ENCODE data around the gene TPM2. TPM values are rescaled to one million over a fixed set of nuclear protein-coding genes. Genes with fewer than 3 reads are reported as not detected.

TPM2 gene
- polyA plus RNA-seq, 1 donor = 463 TPM

DNA sequence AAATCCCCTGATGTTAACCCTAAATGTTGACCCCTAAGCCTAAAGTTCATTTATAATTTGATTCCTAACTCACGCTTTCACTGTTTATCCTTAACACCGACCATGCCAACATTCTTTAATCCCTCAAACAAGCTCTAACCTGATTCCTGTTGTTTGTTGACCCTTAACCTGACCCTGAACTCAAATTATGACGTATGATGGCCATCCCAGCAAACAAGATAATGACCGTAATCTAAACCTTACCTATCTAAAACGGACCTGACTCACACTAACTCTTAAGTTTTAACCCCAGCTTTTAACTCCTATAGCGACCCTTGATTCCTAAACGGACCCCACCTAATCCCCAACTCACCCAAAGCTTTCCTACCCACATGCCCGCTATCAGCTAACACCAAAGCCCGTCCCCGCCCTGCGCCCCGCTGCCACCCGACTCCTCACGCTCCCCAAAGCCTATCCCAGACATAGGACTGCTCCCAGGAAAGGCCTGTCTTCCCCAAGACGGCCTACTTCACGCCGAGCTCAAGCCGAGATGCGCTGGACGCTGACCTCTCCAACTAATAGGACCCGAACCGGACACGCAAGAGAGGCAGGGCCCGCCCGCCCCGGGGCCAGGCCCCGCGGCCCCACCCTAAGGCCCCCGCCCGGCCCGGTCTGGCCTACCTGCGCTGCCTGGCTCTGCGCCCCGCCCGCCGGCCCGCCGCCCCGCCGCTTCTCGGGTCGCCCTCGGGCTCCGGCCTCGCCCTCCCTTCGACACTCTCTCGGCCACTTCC, 41.9 kb upstream of the TPM2 start:
- H3K27ac ChIP-seq (ENCODE audit: low read length) = peak overlapping the region; percentile 93
- no CpG with 5 or more reads among the region's 47 CpGs for WGBS (ENCODE audit: insufficient coverage, low lambda C conversion rate)
- peak overlapping the region; percentile 69 for H3K4me3 ChIP-seq (ENCODE audit: low read length)
- DNase-seq = no peak
- no peaks in the 10 kb centered on the region for H3K9me3 ChIP-seq (ENCODE audit: control insufficient read depth, low read depth, low read length)
- peaks cover 49% of the 10 kb centered on the region for H3K4me1 ChIP-seq (ENCODE audit: control insufficient read depth, insufficient read depth, low read length)
- no peaks in the 10 kb centered on the region for H3K27me3 ChIP-seq (ENCODE audit: control insufficient read depth, insufficient read depth, low read length)
- peaks cover 20% of the 10 kb centered on the region for H3K36me3 ChIP-seq (ENCODE audit: control insufficient read depth, insufficient read depth, low read length)

- Histone ChIP-seq H3K4me1 (ENCODE audit: control insufficient read depth, insufficient read depth, low read length) (peaks cover 52% of the 10 kb centered on the region), H3K27ac (ENCODE audit: low read length) (peak overlapping the region; percentile 93), H3K36me3 (ENCODE audit: control insufficient read depth, insufficient read depth, low read length) (peaks cover 10% of the 10 kb centered on the region), H3K9me3 (ENCODE audit: control insufficient read depth, low read depth, low read length) (no peaks in the 10 kb centered on the region), H3K4me3 (ENCODE audit: low read length) (peak overlapping the region; percentile 69), H3K27me3 (ENCODE audit: control insufficient read depth, insufficient read depth, low read length) (no peaks in the 10 kb centered on the region)
- WGBS (ENCODE audit: insufficient coverage, low lambda C conversion rate) = 75% methylated on average over 2 of the region's 2 CpGs
- DNase-seq = no peak
Observed at GRCh38 chr9:35730486-35730854, 40.7 kb upstream of the TPM2 start.

GRCh38 chr9:35729700-35730485, 40.2 kb upstream of the TPM2 start:
- WGBS (ENCODE audit: insufficient coverage, low lambda C conversion rate) = 29% methylated on average over 1 of the region's 6 CpGs
- Histone ChIP-seq H3K27ac (ENCODE audit: low read length) (peak overlapping the region; percentile 69), H3K36me3 (ENCODE audit: control insufficient read depth, insufficient read depth, low read length) (peaks cover 10% of the 10 kb centered on the region), H3K27me3 (ENCODE audit: control insufficient read depth, insufficient read depth, low read length) (no peaks in the 10 kb centered on the region), H3K9me3 (ENCODE audit: control insufficient read depth, low read depth, low read length) (no peaks in the 10 kb centered on the region), H3K4me1 (ENCODE audit: control insufficient read depth, insufficient read depth, low read length) (peaks cover 52% of the 10 kb centered on the region), H3K4me3 (ENCODE audit: low read length) (peak overlapping the region; percentile 0)
- DNase-seq = peak; percentile 29 to 50

DNA sequence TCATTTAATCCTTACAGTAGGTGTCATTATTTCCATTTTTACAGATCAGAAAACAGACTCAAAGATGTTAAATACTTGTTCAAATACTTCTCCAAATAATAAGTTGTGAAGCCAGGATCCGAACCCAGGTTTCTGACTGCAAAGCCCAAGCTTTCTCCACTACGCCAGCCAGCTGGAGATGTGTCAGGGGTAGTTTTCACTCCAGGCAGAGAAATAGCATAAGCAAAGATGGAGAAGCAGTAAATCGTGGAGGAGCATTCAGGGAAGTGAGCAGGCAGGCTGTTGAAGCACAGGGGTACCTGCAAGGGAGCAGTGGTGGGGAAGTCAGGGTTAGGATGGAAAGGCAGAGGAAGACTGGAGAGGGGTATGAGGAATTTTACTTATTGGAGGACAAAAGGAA, 39.4 kb upstream of the TPM2 start:
- Histone ChIP-seq H3K27me3 (ENCODE audit: control insufficient read depth, insufficient read depth, low read length) (no peaks in the 10 kb centered on the region), H3K4me1 (ENCODE audit: control insufficient read depth, insufficient read depth, low read length) (peaks cover 52% of the 10 kb centered on the region), H3K27ac (ENCODE audit: low read length) (peak overlapping the region; percentile 69), H3K36me3 (ENCODE audit: control insufficient read depth, insufficient read depth, low read length) (peaks cover 15% of the 10 kb centered on the region), H3K4me3 (ENCODE audit: low read length) (peak overlapping the region; percentile 0), H3K9me3 (ENCODE audit: control insufficient read depth, low read depth, low read length) (no peaks in the 10 kb centered on the region)
- WGBS (ENCODE audit: insufficient coverage, low lambda C conversion rate) = no CpG with 5 or more reads among the region's 3 CpGs
- no peak for DNase-seq

GRCh38 chr9:35728041-35728971, 38.6 kb upstream of the TPM2 start:
- peak; percentile 55 to 62 for DNase-seq
- Histone ChIP-seq H3K9me3 (ENCODE audit: control insufficient read depth, low read depth, low read length) (no peaks in the 10 kb centered on the region), H3K27ac (ENCODE audit: low read length) (peak overlapping the region; percentile 69), H3K27me3 (ENCODE audit: control insufficient read depth, insufficient read depth, low read length) (no peaks in the 10 kb centered on the region), H3K4me1 (ENCODE audit: control insufficient read depth, insufficient read depth, low read length) (peaks cover 44% of the 10 kb centered on the region), H3K4me3 (ENCODE audit: low read length) (no peak overlapping the region), H3K36me3 (ENCODE audit: control insufficient read depth, insufficient read depth, low read length) (peaks cover 23% of the 10 kb centered on the region)
- WGBS (ENCODE audit: insufficient coverage, low lambda C conversion rate) = 0% methylated on average over 1 of the region's 10 CpGs

DNA sequence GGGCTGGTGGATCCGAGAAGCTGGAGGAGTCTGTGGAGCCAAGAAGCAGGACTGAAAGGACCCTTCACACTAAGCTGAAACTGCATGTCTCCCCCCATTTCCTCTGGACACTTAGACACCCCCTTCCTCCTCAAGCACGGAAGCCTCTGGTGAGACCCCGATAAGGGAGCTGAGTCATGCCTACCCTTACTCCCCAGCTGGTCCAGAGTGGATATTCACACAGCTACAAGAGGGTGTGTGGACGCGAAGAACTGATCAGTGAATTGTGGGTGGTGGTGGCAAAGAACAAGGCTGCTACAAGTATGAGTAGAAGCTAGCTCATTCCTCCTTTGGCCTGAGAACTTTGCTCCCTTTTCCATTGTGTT, 37.9 kb upstream of the TPM2 start:
- WGBS (ENCODE audit: insufficient coverage, low lambda C conversion rate) = no CpG with 5 or more reads among the region's 5 CpGs
- DNase-seq = no peak
- peaks cover 28% of the 10 kb centered on the region for H3K36me3 ChIP-seq (ENCODE audit: control insufficient read depth, insufficient read depth, low read length)
- peak overlapping the region; percentile 69 for H3K27ac ChIP-seq (ENCODE audit: low read length)
- no peaks in the 10 kb centered on the region for H3K27me3 ChIP-seq (ENCODE audit: control insufficient read depth, insufficient read depth, low read length)
- H3K4me1 ChIP-seq (ENCODE audit: control insufficient read depth, insufficient read depth, low read length) = peaks cover 42% of the 10 kb centered on the region
- H3K4me3 ChIP-seq (ENCODE audit: low read length) = no peak overlapping the region
- H3K9me3 ChIP-seq (ENCODE audit: control insufficient read depth, low read depth, low read length) = no peaks in the 10 kb centered on the region

DNA sequence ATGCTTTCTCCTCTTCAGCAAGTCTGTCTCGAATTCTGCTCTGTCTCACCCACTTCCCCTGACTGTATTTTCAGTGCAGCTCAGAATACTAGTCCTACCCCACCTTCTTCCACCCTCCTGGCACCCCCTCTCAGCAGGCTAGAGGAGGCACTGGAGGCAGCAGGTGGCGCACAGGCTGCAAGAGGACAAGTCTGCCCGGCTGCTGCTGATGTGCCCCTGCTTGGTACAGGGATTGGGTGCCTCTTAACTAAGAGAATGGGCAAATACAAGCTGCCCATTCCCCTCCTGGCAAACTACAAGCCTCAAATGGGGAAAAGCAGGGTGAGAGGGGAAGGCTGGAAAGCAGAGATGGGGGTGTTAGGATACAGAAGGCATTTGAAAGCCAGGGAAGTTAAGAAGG, 37.2 kb upstream of the TPM2 start:
- Histone ChIP-seq H3K27ac (ENCODE audit: low read length) (peak overlapping the region; percentile 69), H3K36me3 (ENCODE audit: control insufficient read depth, insufficient read depth, low read length) (peaks cover 35% of the 10 kb centered on the region), H3K4me3 (ENCODE audit: low read length) (no peak overlapping the region), H3K9me3 (ENCODE audit: control insufficient read depth, low read depth, low read length) (no peaks in the 10 kb centered on the region), H3K4me1 (ENCODE audit: control insufficient read depth, insufficient read depth, low read length) (peaks cover 42% of the 10 kb centered on the region), H3K27me3 (ENCODE audit: control insufficient read depth, insufficient read depth, low read length) (no peaks in the 10 kb centered on the region)
- no CpG with 5 or more reads among the region's 3 CpGs for WGBS (ENCODE audit: insufficient coverage, low lambda C conversion rate)
- peak; percentile 26 to 35 for DNase-seq

DNA sequence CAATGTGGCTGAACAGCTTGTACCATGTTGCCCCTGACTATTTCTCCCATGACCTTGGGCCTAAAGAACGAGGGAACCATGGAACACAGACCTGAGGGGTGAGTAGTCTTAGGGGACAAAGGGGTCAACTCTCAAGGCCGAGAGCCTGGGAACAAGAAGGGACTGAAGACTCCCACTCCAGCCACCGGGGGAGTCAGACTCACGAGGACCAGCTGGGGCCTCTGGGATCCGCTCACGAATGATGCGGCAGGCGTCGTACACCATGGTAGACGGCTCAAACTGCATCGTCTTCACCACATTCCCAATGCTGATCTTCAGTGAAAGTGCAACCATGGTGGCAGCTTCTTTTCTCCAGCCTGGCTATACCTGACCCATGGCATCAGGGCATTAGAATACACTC, 35.6 kb upstream of the TPM2 start:
- H3K9me3 ChIP-seq (ENCODE audit: control insufficient read depth, low read depth, low read length) = no peaks in the 10 kb centered on the region
- peaks cover 50% of the 10 kb centered on the region for H3K36me3 ChIP-seq (ENCODE audit: control insufficient read depth, insufficient read depth, low read length)
- no peaks in the 10 kb centered on the region for H3K27me3 ChIP-seq (ENCODE audit: control insufficient read depth, insufficient read depth, low read length)
- no peak overlapping the region for H3K27ac ChIP-seq (ENCODE audit: low read length)
- WGBS (ENCODE audit: insufficient coverage, low lambda C conversion rate) = no CpG with 5 or more reads among the region's 11 CpGs
- DNase-seq = no peak
- H3K4me3 ChIP-seq (ENCODE audit: low read length) = no peak overlapping the region
- H3K4me1 ChIP-seq (ENCODE audit: control insufficient read depth, insufficient read depth, low read length) = peaks cover 37% of the 10 kb centered on the region

DNA sequence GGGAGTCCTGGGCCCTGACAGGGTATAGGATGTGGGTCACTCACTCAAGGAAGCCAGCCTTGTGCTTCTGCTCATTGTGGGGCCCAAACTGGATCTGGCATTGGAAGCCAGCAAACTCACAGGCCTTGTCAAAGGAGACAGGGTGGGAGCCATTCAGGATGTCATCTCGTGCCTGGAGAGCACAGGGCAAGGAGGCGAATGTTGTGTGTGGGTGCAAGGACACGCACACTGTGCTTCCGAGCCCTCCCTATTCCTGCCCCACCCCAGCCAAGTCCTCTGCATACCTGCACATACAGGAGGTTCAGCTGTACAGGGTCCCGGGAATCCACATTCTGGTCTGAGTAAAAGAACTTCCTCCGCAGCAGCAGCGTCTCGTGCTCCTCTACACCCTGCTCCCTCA, 34.2 kb upstream of the TPM2 start:
- no peaks in the 10 kb centered on the region for H3K9me3 ChIP-seq (ENCODE audit: control insufficient read depth, low read depth, low read length)
- no peak overlapping the region for H3K4me3 ChIP-seq (ENCODE audit: low read length)
- H3K27me3 ChIP-seq (ENCODE audit: control insufficient read depth, insufficient read depth, low read length) = no peaks in the 10 kb centered on the region
- H3K4me1 ChIP-seq (ENCODE audit: control insufficient read depth, insufficient read depth, low read length) = peaks cover 24% of the 10 kb centered on the region
- H3K27ac ChIP-seq (ENCODE audit: low read length) = no peak overlapping the region
- DNase-seq = no peak
- no CpG with 5 or more reads among the region's 8 CpGs for WGBS (ENCODE audit: insufficient coverage, low lambda C conversion rate)
- H3K36me3 ChIP-seq (ENCODE audit: control insufficient read depth, insufficient read depth, low read length) = peaks cover 65% of the 10 kb centered on the region

DNA sequence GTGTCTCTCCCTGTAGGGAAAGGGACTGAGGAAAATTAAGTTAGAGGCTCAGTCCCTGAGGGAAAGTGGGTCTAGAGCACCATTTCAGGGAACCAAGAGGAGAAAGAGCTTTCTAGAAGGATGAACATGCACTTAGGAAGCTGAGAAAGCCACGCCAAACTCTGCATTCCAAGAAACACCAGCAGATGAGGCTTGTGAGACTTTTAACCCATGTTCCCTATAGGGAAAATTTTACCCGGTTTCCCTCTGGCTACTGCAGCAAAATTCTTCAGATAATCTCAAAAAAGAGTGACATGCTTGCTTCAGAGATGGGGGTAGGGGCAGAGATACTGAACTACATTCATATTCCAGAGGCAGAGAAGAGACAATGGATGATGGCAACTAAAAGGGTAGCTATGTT, 33.7 kb upstream of the TPM2 start:
- no peak for DNase-seq
- no CpG with 5 or more reads among the region's 2 CpGs for WGBS (ENCODE audit: insufficient coverage, low lambda C conversion rate)
- no peaks in the 10 kb centered on the region for H3K9me3 ChIP-seq (ENCODE audit: control insufficient read depth, low read depth, low read length)
- no peaks in the 10 kb centered on the region for H3K27me3 ChIP-seq (ENCODE audit: control insufficient read depth, insufficient read depth, low read length)
- peaks cover 69% of the 10 kb centered on the region for H3K36me3 ChIP-seq (ENCODE audit: control insufficient read depth, insufficient read depth, low read length)
- H3K4me1 ChIP-seq (ENCODE audit: control insufficient read depth, insufficient read depth, low read length) = peaks cover 21% of the 10 kb centered on the region
- no peak overlapping the region for H3K27ac ChIP-seq (ENCODE audit: low read length)
- H3K4me3 ChIP-seq (ENCODE audit: low read length) = no peak overlapping the region
